Measurements from ENCODE around the gene P2RY11.

GRCh38 chr19:10074153-10074552, 37.3 kb upstream of the P2RY11 start:
- TF ChIP-seq POLR2A (IDR thresholded peaks at IDR 0.05; ENCODE audit: low read length), result no peak
- TF ChIP-seq ZNF302 (CRISPR knock-in tag; IDR thresholded peaks at IDR 0.05), result no peak
- no peak for TF ChIP-seq CTCF (IDR thresholded peaks at IDR 0.05)
